CD8-positive, alpha-beta memory T cell (primary cell): ENCODE results near the gene BASP1. TPM values are rescaled to one million over a fixed set of nuclear protein-coding genes. Genes with fewer than 3 reads are reported as not detected.
"Not testable (repeated sequence)": the region's sequence is repeated elsewhere in the genome, so short reads cannot be mapped to it uniquely, and the experiment has no call there.

ENCODE experiments used
- CTCF ChIA-PET: fragments of 350-600 bp; sonication (Branson Sonifier 250); formaldehyde crosslinking; loops from one replicate; lab custom pipeline; 2021; ENCODE audit warnings: antibody characterized with exemption; lab: Charles Lee
- POLR2A ChIA-PET: fragments of 350-600 bp; sonication (Branson Sonifier 250); formaldehyde crosslinking; loops from one replicate; lab custom pipeline; 2021; ENCODE audit warnings: antibody characterized with exemption; lab: Charles Lee
- DNase-seq, 5 donors: peaks; one replicate each; pipeline versions ENCODE4 v3.0.0 to v3.0.0-alpha.2; 2020 to 2022; ENCODE audit warnings: mixed read lengths in 1 of 5
- H3K27ac ChIP-seq: one replicate; pipeline ENCODE4 v1.7.0; 2013; ENCODE audit warnings: low read depth, mild to moderate bottlenecking, low read length, moderate library complexity
- H3K27me3 ChIP-seq: 2 replicates; pipeline ENCODE4 v1.7.0; 2013; ENCODE audit warnings: low read length, mild to moderate bottlenecking; ENCODE audit not compliant: insufficient read depth, poor library complexity, severe bottlenecking
- H3K36me3 ChIP-seq: 2 replicates; pipeline ENCODE4 v1.7.0; 2013; ENCODE audit warnings: mild to moderate bottlenecking, low read length, moderate library complexity; ENCODE audit not compliant: insufficient read depth
- H3K4me1 ChIP-seq: 2 replicates; pipeline ENCODE4 v1.7.0; 2013; ENCODE audit warnings: mild to moderate bottlenecking, low read length, moderate library complexity; ENCODE audit not compliant: insufficient read depth
- H3K4me3 ChIP-seq: 2 replicates; pipeline ENCODE4 v1.7.0; 2013; ENCODE audit warnings: mild to moderate bottlenecking, low read length
- H3K9me3 ChIP-seq: 2 replicates; pipeline ENCODE4 v1.7.0; 2013; ENCODE audit warnings: mild to moderate bottlenecking, low read length
- H3K27ac Mint-ChIP-seq, 8 donors: one replicate each; pipeline ENCODE4 v1.8.0; 2020 to 2021; ENCODE audit warnings: mixed read lengths in 8 of 8, mild to moderate bottlenecking in 6 of 8, inconsistent platforms in 3 of 8, moderate library complexity in 3 of 8
- H3K27me3 Mint-ChIP-seq, 2 donors: one replicate each; pipeline ENCODE4 v1.8.0; 2020 to 2021; ENCODE audit warnings: mixed read lengths in 2 of 2, mild to moderate bottlenecking in 1 of 2, moderate library complexity in 1 of 2
- H3K36me3 Mint-ChIP-seq, 3 donors: one replicate each; pipeline ENCODE4 v1.8.0; 2020 to 2021; ENCODE audit warnings: mixed read lengths in 3 of 3, inconsistent platforms in 1 of 3, mild to moderate bottlenecking in 1 of 3
- H3K4me1 Mint-ChIP-seq, 3 donors: one replicate each; pipeline ENCODE4 v1.8.0; 2020 to 2021; ENCODE audit warnings: mixed read lengths in 3 of 3, inconsistent platforms in 1 of 3, mild to moderate bottlenecking in 1 of 3
- H3K4me3 Mint-ChIP-seq, 7 donors: one replicate each; pipeline ENCODE4 v1.8.0; 2020 to 2021; ENCODE audit warnings: mixed read lengths in 7 of 7, mild to moderate bottlenecking in 6 of 7, moderate library complexity in 4 of 7, inconsistent platforms in 2 of 7
- H3K9me3 Mint-ChIP-seq, 5 donors: one replicate each; pipeline ENCODE4 v1.8.0; 2020 to 2022; ENCODE audit warnings: mixed read lengths in 5 of 5, mild to moderate bottlenecking in 3 of 5, moderate library complexity in 2 of 5, inconsistent platforms in 1 of 5
- polyA plus RNA-seq: library from polyadenylated mRNA; unstranded; fragments of 300-500 nt; fragmentation: Illumina TruSeq; gene quantifications from one replicate; pipeline ENCODE4 v1.2.3, GENCODE V29; 2021
- total RNA-seq, 2 experiments: library from RNA; stranded (reverse); gene quantifications; one replicate each; pipeline ENCODE4 v1.2.3, GENCODE V29; 2021

The BASP1 gene
- total and polyA plus RNA-seq, 3 experiments from 2014 or later, result 0.28 to 0.49 TPM; not detected in 1

DNA sequence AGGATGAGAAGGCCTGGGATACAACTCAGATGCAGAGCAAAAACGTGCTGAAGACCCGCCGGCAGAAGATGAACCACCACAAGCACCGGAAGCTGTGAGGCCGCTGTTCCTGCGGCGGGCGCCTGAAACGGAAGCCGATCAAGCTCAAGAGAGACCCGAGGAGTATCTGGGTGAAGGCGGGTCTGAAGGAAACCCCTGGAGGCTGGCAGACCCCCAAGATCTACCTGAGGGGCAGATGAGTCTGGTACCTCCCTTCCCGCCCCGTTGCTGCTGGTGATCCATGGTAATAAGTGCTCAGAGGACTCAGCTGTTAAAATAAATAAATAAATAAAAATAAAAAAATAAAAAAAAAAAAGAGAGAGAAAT is 89.3 kb downstream of the BASP1 start:
- Histone ChIP-seq H3K27me3 (no peaks in the 10 kb centered on the region), H3K36me3 (no peaks in the 10 kb centered on the region), H3K4me3 (no peak overlapping the region), H3K4me1 (no peaks in the 10 kb centered on the region), H3K27ac (no peak overlapping the region), H3K9me3 (no peaks in the 10 kb centered on the region)
- Mint-ChIP-seq H3K4me3 (no peak overlapping the region), H3K27me3 (peaks cover 0 to 1% of the 10 kb centered on the region in 2 donors), H3K27ac (no peak overlapping the region), H3K36me3 (no peaks in the 10 kb centered on the region), H3K4me1 (no peaks in the 10 kb centered on the region), H3K9me3 (peaks cover 3 to 10% (median 9%) of the 10 kb centered on the region in 5 donors)
- CTCF ChIA-PET, result no interaction called here
- no peak for DNase-seq
- POLR2A ChIA-PET, result no interaction called here

DNA sequence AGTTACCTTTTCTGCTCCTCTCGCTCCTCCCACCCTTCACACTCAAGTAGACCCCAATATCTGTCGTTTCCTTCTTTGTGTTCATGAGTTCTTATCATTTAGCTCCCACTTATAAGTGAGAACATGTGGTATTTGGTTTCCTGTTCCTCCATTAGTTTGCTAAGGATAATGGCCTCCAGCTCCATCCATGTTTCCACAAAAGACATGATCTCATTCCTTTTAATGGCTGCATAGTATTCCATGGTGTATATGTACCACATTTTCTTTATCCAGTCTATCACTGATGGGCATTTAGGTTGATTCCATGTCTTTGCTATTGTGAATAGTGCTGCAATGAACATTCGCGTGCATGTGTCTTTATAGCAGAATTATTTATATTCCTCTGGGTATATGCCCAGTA is 90.0 kb downstream of the BASP1 start:
- H3K36me3 ChIP-seq, H3K4me3 Mint-ChIP-seq, H3K4me1 ChIP-seq, H3K27ac ChIP-seq, H3K27ac Mint-ChIP-seq, H3K4me3 ChIP-seq, H3K36me3 Mint-ChIP-seq, CTCF ChIA-PET, DNase-seq, H3K27me3 Mint-ChIP-seq, H3K4me1 Mint-ChIP-seq, POLR2A ChIA-PET, H3K9me3 ChIP-seq, H3K27me3 ChIP-seq: not testable (repeated sequence)
- peaks cover 3 to 10% (median 9%) of the 10 kb centered on the region in 5 donors for H3K9me3 Mint-ChIP-seq

DNA sequence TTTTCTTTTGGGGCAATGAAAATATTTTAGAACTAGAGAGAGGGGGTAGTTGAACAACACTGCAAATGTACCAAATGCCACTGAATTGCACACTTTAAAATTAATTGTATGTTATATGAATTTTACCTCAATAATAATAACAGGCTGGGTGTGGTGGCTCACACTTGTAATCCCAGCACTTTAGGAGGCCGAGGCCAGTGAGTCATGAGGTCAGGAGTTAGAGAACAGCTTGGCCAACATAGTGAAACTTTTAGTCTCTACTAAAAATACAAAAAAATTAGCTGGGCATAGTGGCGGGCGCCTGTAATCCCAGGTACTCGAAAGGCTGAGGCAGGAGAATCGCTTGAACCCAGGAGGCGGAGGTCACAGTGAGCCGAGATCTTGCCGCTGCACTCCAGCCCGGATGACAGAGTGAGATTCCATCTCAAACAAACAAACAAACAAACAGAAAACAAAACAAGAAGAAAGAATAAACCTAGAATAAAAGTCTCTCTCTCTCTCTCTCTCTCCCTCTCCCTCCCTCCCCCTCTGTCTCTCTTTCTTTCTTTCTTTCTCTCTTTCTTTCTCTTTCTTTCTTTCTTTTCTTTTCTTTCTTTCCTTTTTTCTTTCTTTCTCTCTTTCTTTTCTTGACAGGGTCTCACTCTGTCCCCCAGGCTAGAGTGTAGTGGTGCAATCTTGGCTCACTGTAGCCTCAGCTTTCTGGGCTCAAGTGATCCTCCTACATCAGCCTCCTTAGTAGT is 91.1 kb downstream of the BASP1 start:
- Mint-ChIP-seq H3K27ac (no peak overlapping the region), H3K36me3 (no peaks in the 10 kb centered on the region), H3K27me3 (peaks cover 0 to 1% of the 10 kb centered on the region in 2 donors), H3K4me1 (no peaks in the 10 kb centered on the region), H3K9me3 (peaks cover 3 to 10% (median 9%) of the 10 kb centered on the region in 5 donors), H3K4me3 (no peak overlapping the region)
- no peaks in the 10 kb centered on the region for H3K4me1 ChIP-seq
- no peak overlapping the region for H3K27ac ChIP-seq
- H3K27me3 ChIP-seq, result no peaks in the 10 kb centered on the region
- ChIA-PET POLR2A (no interaction called here), CTCF (no interaction called here)
- H3K9me3 ChIP-seq, result no peaks in the 10 kb centered on the region
- H3K4me3 ChIP-seq, result no peak overlapping the region
- no peaks in the 10 kb centered on the region for H3K36me3 ChIP-seq
- no peak for DNase-seq

DNA sequence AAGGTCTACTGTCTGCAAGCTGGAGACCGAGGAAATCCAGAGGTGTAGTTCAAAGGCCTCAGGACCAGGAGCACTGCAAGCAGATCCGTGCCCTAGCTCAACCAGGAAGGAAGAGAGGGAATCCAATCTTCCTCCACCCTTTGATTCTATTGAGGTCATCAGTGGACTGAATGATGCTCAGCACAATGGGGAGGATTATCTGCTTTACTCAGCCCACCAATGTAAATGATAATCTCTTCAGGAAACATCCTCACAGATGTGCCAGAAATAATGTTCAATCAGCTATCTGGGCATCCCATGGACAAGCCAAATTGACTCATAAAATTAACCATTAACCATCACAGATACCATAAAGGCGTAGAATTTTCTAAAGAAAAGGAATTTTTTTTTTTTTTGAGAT is 92.0 kb downstream of the BASP1 start:
- H3K4me1 Mint-ChIP-seq, result no peaks in the 10 kb centered on the region
- Histone ChIP-seq H3K9me3 (no peaks in the 10 kb centered on the region), H3K27ac (no peak overlapping the region), H3K27me3 (no peaks in the 10 kb centered on the region), H3K4me1 (no peaks in the 10 kb centered on the region), H3K36me3 (no peaks in the 10 kb centered on the region), H3K4me3 (no peak overlapping the region)
- DNase-seq, result no peak
- H3K9me3 Mint-ChIP-seq, result peaks cover 3 to 9% (median 5%) of the 10 kb centered on the region in 5 donors
- no peaks in the 10 kb centered on the region for H3K36me3 Mint-ChIP-seq
- H3K4me3 Mint-ChIP-seq, result no peak overlapping the region
- no peaks in the 10 kb centered on the region for H3K27me3 Mint-ChIP-seq
- H3K27ac Mint-ChIP-seq, result no peak overlapping the region
- POLR2A ChIA-PET, result no interaction called here
- CTCF ChIA-PET, result no interaction called here

DNA sequence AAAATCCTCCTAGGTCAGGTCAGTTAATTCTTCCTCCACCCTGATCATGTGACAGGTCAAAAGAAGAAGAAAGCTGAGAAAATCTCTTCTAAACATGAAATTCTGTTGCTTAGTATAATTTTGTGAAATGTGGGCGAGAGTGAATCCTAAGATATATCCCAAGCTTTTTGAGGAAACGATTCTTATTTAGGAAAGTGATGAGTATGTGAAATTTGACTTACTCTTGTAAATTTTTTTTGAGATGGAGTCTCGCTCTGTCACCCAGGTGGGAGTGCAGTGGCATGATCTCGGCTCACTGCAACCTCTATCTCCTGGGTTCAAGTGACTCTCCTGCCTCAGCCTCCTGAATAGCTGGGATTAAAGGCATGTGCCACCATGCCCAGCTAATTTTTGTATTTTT is 93.1 kb downstream of the BASP1 start:
- DNase-seq, H3K27me3 ChIP-seq, H3K36me3 Mint-ChIP-seq, H3K36me3 ChIP-seq, H3K27ac Mint-ChIP-seq, H3K4me1 ChIP-seq, H3K9me3 Mint-ChIP-seq, H3K27ac ChIP-seq, H3K4me1 Mint-ChIP-seq, H3K9me3 ChIP-seq, H3K4me3 Mint-ChIP-seq, H3K4me3 ChIP-seq, POLR2A ChIA-PET, CTCF ChIA-PET, H3K27me3 Mint-ChIP-seq: not testable (repeated sequence)

DNA sequence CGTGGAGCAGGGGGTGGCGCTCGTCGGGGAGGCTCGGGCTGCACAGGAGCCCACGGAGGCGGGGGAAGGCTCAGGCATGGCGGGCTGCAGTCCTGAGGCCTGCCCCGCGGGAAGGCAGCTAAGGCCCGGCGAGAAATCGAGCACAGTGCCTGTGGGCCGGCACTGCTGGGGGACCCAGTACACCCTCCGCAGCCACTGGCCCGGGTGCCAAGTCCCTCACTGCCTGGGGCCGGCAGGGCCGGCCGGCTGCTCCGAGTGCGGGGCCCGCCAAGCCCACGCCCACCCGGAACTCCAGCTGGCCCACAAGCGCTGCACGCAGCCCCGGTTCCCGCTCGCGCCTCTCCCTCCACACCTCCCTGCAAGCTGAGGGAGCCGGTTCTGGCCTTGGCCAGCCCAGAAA is 94.4 kb downstream of the BASP1 start:
- H3K4me1 Mint-ChIP-seq, H3K9me3 ChIP-seq, H3K4me1 ChIP-seq, H3K36me3 ChIP-seq, DNase-seq, H3K4me3 ChIP-seq, H3K27ac Mint-ChIP-seq, H3K27me3 Mint-ChIP-seq, POLR2A ChIA-PET, H3K4me3 Mint-ChIP-seq, H3K36me3 Mint-ChIP-seq, CTCF ChIA-PET, H3K27me3 ChIP-seq, H3K27ac ChIP-seq: not testable (repeated sequence)
- H3K9me3 Mint-ChIP-seq, result peaks cover 3 to 12% (median 5%) of the 10 kb centered on the region in 5 donors

DNA sequence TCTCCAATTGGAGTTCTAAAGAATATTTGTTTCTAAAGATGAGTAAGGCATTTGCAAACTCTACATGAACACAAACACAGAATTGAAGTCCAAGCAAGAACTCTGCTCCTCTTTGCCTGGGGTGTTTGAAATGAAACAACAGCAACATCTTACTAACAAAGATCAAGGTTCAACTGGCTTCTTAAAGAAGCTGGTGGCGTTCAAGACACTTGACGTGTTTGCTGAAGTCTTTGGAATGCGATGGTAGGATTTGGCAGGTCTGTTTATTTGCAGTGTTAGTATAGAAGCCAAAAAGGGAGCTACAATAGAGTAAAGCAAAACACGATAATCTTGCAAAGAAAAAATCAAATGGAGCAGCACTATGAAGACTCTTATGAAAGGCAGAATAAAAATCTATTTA is 94.9 kb downstream of the BASP1 start:
- no peaks in the 10 kb centered on the region for H3K9me3 ChIP-seq
- no peak overlapping the region for H3K27ac Mint-ChIP-seq
- H3K4me3 ChIP-seq, result no peak overlapping the region
- H3K36me3 Mint-ChIP-seq, result no peaks in the 10 kb centered on the region
- ChIA-PET POLR2A (no interaction called here), CTCF (no interaction called here)
- no peaks in the 10 kb centered on the region for H3K4me1 ChIP-seq
- H3K36me3 ChIP-seq, result no peaks in the 10 kb centered on the region
- H3K27me3 Mint-ChIP-seq, result no peaks in the 10 kb centered on the region
- no peaks in the 10 kb centered on the region for H3K27me3 ChIP-seq
- H3K4me1 Mint-ChIP-seq, result no peaks in the 10 kb centered on the region
- H3K4me3 Mint-ChIP-seq, result no peak overlapping the region
- H3K9me3 Mint-ChIP-seq, result peaks cover 3 to 16% (median 3%) of the 10 kb centered on the region in 5 donors
- no peak for DNase-seq
- no peak overlapping the region for H3K27ac ChIP-seq

DNA sequence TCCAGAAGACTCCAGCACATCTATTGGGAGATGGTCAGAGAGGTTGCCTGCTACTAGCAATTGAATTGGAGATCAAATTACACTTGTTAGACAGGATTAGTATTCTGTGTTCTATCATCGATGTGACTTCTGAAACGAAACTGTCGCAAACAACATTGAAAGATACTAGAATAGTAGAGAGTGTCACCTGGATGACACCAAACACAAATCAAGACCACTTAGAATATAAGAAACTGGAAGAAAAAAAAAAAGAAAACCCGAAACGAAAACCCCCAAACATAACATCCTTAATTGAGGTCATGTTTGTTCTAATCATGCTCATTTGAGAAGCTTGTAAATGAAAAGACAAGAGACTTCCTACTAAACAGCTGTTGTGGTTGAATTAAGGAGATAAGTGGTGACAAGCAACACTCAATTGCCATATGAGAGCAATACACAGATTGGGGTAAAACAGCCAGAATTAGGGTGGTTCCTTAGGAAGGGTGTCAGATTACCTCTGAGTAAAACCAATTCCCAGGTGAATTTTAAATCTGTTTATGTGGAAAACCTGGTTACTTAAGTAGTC is 97.6 kb downstream of the BASP1 start:
- Histone ChIP-seq H3K4me1 (no peaks in the 10 kb centered on the region), H3K36me3 (no peaks in the 10 kb centered on the region), H3K27me3 (no peaks in the 10 kb centered on the region), H3K27ac (no peak overlapping the region), H3K4me3 (no peak overlapping the region), H3K9me3 (no peaks in the 10 kb centered on the region)
- Mint-ChIP-seq H3K9me3 (peaks cover 0 to 11% (median 5%) of the 10 kb centered on the region in 5 donors), H3K36me3 (no peaks in the 10 kb centered on the region), H3K27ac (no peak overlapping the region), H3K4me3 (no peak overlapping the region), H3K27me3 (no peaks in the 10 kb centered on the region), H3K4me1 (no peaks in the 10 kb centered on the region)
- POLR2A ChIA-PET, result no interaction called here
- DNase-seq, result no peak
- CTCF ChIA-PET, result interaction anchor here (0.7 kb wide), 1 partner anchor 9 kb away, joined by 3 read pairs; no protein-coding TSS in a partner anchor
